H9 (cell line): ENCODE results near the gene PRB3. TPM values are rescaled to one million over a fixed set of nuclear protein-coding genes. Genes with fewer than 3 reads are reported as not detected.

Experiments
- DNase-seq: peaks from one replicate; pipeline ENCODE4 v3.0.0-alpha.2; 2017
- H2AFZ ChIP-seq: one replicate; pipeline ENCODE4 v1.6.1; 2013; ENCODE audit warnings: mild to moderate bottlenecking, low read length, control low read depth, moderate library complexity
- H2AK5ac ChIP-seq: 2 replicates; pipeline ENCODE4 v1.6.1; 2013; ENCODE audit warnings: low read length, control low read depth, mixed read lengths; ENCODE audit not compliant: insufficient read length
- H2BK120ac ChIP-seq: one replicate; pipeline ENCODE4 v1.6.1; 2013; ENCODE audit warnings: low read depth, mild to moderate bottlenecking, low read length, control low read depth, inconsistent platforms; ENCODE audit not compliant: poor library complexity, severe bottlenecking
- H2BK12ac ChIP-seq: 2 replicates; pipeline ENCODE4 v1.6.1; 2013; ENCODE audit warnings: low read length, control low read depth, mixed read lengths, low read depth; ENCODE audit not compliant: insufficient read length
- H2BK15ac ChIP-seq: 2 replicates; pipeline ENCODE4 v1.6.1; 2013; ENCODE audit warnings: low read depth, low read length, control low read depth
- H2BK20ac ChIP-seq: one replicate; pipeline ENCODE4 v1.6.1; 2013; ENCODE audit warnings: low read depth, mild to moderate bottlenecking, low read length, control low read depth, inconsistent platforms; ENCODE audit not compliant: poor library complexity, severe bottlenecking
- H2BK5ac ChIP-seq: 2 replicates; pipeline ENCODE4 v1.6.1; 2013; ENCODE audit warnings: low read length, control low read depth, mixed read lengths; ENCODE audit not compliant: insufficient read length
- H3K14ac ChIP-seq: 2 replicates; pipeline ENCODE4 v1.6.1; 2013; ENCODE audit warnings: low read length, control low read depth; ENCODE audit not compliant: insufficient read depth
- H3K18ac ChIP-seq: 2 replicates; pipeline ENCODE4 v1.6.1; 2013; ENCODE audit warnings: low read depth, mild to moderate bottlenecking, mixed read lengths, low read length, control low read depth; ENCODE audit not compliant: insufficient read length
- H3K23ac ChIP-seq: 2 replicates; pipeline ENCODE4 v1.6.1; 2013; ENCODE audit warnings: low read length, control low read depth, mixed read lengths, low read depth; ENCODE audit not compliant: insufficient read length
- H3K23me2 ChIP-seq: 2 replicates; pipeline ENCODE4 v1.6.1; 2013; ENCODE audit warnings: low read depth, mild to moderate bottlenecking, mixed read lengths, low read length, control low read depth; ENCODE audit not compliant: insufficient read length, poor library complexity, severe bottlenecking
- H3K27ac ChIP-seq: 2 replicates; pipeline ENCODE4 v1.5.1; 2013; ENCODE audit warnings: low read length, control low read depth, mixed read lengths, low read depth; ENCODE audit not compliant: insufficient read length
- H3K27me3 ChIP-seq: 2 replicates; pipeline ENCODE4 v1.6.1; 2013; ENCODE audit warnings: low read length, control low read depth, inconsistent platforms; ENCODE audit not compliant: insufficient read depth
- H3K4ac ChIP-seq: 2 replicates; pipeline ENCODE4 v1.6.1; 2013; ENCODE audit warnings: low read depth, mild to moderate bottlenecking, control low read depth, inconsistent platforms, low read length, moderate library complexity
- H3K4me1 ChIP-seq: 2 replicates; pipeline ENCODE4 v1.6.1; 2013; ENCODE audit warnings: low read length, control low read depth, inconsistent platforms; ENCODE audit not compliant: insufficient read depth
- H3K4me2 ChIP-seq: 2 replicates; pipeline ENCODE4 v1.6.1; 2013; ENCODE audit warnings: low read length, control low read depth, mixed read lengths; ENCODE audit not compliant: insufficient read length, insufficient read depth
- H3K56ac ChIP-seq: 2 replicates; pipeline ENCODE4 v1.6.1; 2013; ENCODE audit warnings: low read depth, mild to moderate bottlenecking, mixed read lengths, low read length, control low read depth; ENCODE audit not compliant: insufficient read length
- H3K79me1 ChIP-seq: 2 replicates; pipeline ENCODE4 v1.6.1; 2013; ENCODE audit warnings: low read depth, mild to moderate bottlenecking, moderate library complexity, low read length, control low read depth, inconsistent platforms; ENCODE audit not compliant: insufficient read depth, poor library complexity, severe bottlenecking
- H3K79me2 ChIP-seq: 2 replicates; pipeline ENCODE4 v1.6.1; 2013; ENCODE audit warnings: low read length, control low read depth, inconsistent platforms; ENCODE audit not compliant: insufficient read depth
- H3K9ac ChIP-seq: 2 replicates; pipeline ENCODE4 v1.6.1; 2013; ENCODE audit warnings: low read length, control low read depth, mixed read lengths; ENCODE audit not compliant: insufficient read length; ENCODE audit errors: extremely low read depth
- H3K9me3 ChIP-seq: one replicate; pipeline ENCODE4 v1.6.1; 2013; ENCODE audit warnings: low read depth, low read length, inconsistent platforms; ENCODE audit not compliant: control insufficient read depth
- H3T11ph ChIP-seq: one replicate; pipeline ENCODE4 v1.6.1; 2013; ENCODE audit warnings: mild to moderate bottlenecking, low read length, control low read depth, inconsistent platforms
- H4K20me1 ChIP-seq: one replicate; pipeline ENCODE4 v1.6.1; 2013; ENCODE audit not compliant: control insufficient read depth, insufficient read length, insufficient read depth
- H4K5ac ChIP-seq: 2 replicates; pipeline ENCODE4 v1.6.1; 2013; ENCODE audit warnings: low read depth, mild to moderate bottlenecking, mixed read lengths, low read length, control low read depth; ENCODE audit not compliant: insufficient read length
- H4K8ac ChIP-seq: replicated peaks from 2 replicates; pipeline ENCODE4 v1.6.1; 2013; ENCODE audit warnings: low read length, control low read depth, mixed read lengths, low read depth; ENCODE audit not compliant: insufficient read length
- H4K91ac ChIP-seq: 2 replicates; pipeline ENCODE4 v1.6.1; 2013; ENCODE audit warnings: low read depth, mild to moderate bottlenecking, moderate library complexity, mixed read lengths, low read length, control low read depth; ENCODE audit not compliant: insufficient read length
- H3K27ac Mint-ChIP-seq, 3 experiments: 2 replicates in 2 of 3; 3 replicates in 1 of 3; pipeline ENCODE4 v1.8.0; 2020 to 2021; ENCODE audit warnings: mixed read lengths in 3 of 3, mild to moderate bottlenecking in 1 of 3, moderate library complexity in 1 of 3
- H3K27me3 Mint-ChIP-seq: 2 replicates; pipeline ENCODE4 v1.8.0; 2021; ENCODE audit warnings: low read depth, mild to moderate bottlenecking, moderate library complexity, mixed read lengths
- H3K36me3 Mint-ChIP-seq, 3 experiments: 2 replicates in 2 of 3; 3 replicates in 1 of 3; pipeline ENCODE4 v1.8.0; 2020 to 2021; ENCODE audit warnings: low read depth in 3 of 3, mixed read lengths in 3 of 3; ENCODE audit not compliant: insufficient read depth in 1 of 3
- H3K4me1 Mint-ChIP-seq, 2 experiments: 2 replicates each; pipeline ENCODE4 v1.8.0; 2020; ENCODE audit warnings: mixed read lengths in 2 of 2
- H3K4me3 Mint-ChIP-seq, 2 experiments: 2 replicates in 1 of 2; 3 replicates in 1 of 2; pipeline ENCODE4 v1.8.0; 2020 to 2021; ENCODE audit warnings: mild to moderate bottlenecking in 2 of 2, mixed read lengths in 2 of 2, moderate library complexity in 1 of 2
- H3K9me3 Mint-ChIP-seq, 2 experiments: 2 replicates in 1 of 2; 3 replicates in 1 of 2; pipeline ENCODE4 v1.8.0; 2020; ENCODE audit warnings: mild to moderate bottlenecking in 2 of 2, mixed read lengths in 2 of 2, moderate library complexity in 1 of 2
- WGBS: extraction: QIAGEN DNeasy Blood & Tissue Kit; methylation state at CpG from one replicate; pipeline ENCODE4 v1.1.7; 2013; ENCODE audit warnings: missing lambda C conversion rate, low lambda C conversion rate, mixed read lengths; ENCODE audit not compliant: insufficient read length; ENCODE audit errors: extremely low coverage; 5-methylcytosine and 5-hydroxymethylcytosine counted together
- total RNA-seq: library from RNA; stranded (reverse); gene quantifications from 2 replicates; pipeline ENCODE4 v1.2.1, GENCODE V29; 2021
- TF ChIP-seq, protein P1 (sequence below): fragments of 200-600 bp; sonication (generic); conservative IDR thresholded peaks from 3 replicates; pipeline ENCODE4 v1.8.0; 2021; ENCODE audit warnings: antibody characterized with exemption, mild to moderate bottlenecking

PRB3 gene
- total RNA-seq, 1 experiment from 2014 or later = 1.6 TPM

DNA sequence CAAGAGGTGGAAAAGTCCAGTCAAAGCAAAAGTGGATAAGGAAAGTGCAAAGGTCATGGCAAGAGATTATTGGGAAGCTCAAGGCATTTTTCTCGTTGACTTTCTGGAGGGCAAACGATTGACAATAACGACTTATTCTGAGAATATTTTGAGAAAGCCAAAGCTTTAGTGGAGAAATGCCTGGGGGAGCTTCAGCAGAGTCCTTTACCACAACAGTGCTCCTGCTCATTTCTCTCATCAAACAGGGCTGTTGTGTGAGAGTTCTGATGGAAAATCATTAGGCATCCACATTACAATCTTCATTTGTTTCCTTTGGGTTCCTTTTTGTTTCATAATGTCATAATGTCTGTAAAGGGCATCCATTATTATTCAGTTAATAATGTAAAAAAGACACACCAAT, 26.9 kb downstream of the PRB3 start:
- no peak overlapping the region for H2BK120ac ChIP-seq
- no peak overlapping the region for H3K23ac ChIP-seq
- H3K9ac ChIP-seq = no peak overlapping the region
- H2BK5ac ChIP-seq = no peak overlapping the region
- H2BK12ac ChIP-seq = no peak overlapping the region
- H3K4me1 ChIP-seq = no peaks in the 10 kb centered on the region
- no peak overlapping the region for H3K27ac Mint-ChIP-seq
- no peak overlapping the region for H2BK15ac ChIP-seq
- H3K9me3 ChIP-seq = no peaks in the 10 kb centered on the region
- H3K14ac ChIP-seq = no peak overlapping the region
- TF ChIP-seq, protein P1, sequence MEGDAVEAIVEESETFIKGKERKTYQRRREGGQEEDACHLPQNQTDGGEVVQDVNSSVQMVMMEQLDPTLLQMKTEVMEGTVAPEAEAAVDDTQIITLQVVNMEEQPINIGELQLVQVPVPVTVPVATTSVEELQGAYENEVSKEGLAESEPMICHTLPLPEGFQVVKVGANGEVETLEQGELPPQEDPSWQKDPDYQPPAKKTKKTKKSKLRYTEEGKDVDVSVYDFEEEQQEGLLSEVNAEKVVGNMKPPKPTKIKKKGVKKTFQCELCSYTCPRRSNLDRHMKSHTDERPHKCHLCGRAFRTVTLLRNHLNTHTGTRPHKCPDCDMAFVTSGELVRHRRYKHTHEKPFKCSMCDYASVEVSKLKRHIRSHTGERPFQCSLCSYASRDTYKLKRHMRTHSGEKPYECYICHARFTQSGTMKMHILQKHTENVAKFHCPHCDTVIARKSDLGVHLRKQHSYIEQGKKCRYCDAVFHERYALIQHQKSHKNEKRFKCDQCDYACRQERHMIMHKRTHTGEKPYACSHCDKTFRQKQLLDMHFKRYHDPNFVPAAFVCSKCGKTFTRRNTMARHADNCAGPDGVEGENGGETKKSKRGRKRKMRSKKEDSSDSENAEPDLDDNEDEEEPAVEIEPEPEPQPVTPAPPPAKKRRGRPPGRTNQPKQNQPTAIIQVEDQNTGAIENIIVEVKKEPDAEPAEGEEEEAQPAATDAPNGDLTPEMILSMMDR = no peak
- H2AK5ac ChIP-seq = no peak overlapping the region
- H3K27me3 Mint-ChIP-seq = no peaks in the 10 kb centered on the region; the same call in 1 of the 2 replicates
- no peak overlapping the region for H3T11ph ChIP-seq
- H3K9me3 Mint-ChIP-seq = no peaks in the 10 kb centered on the region
- no peak overlapping the region for H3K18ac ChIP-seq
- H4K20me1 ChIP-seq = no peaks in the 10 kb centered on the region
- H3K36me3 Mint-ChIP-seq = no peaks in the 10 kb centered on the region
- no peak overlapping the region for H2BK20ac ChIP-seq
- no peak for DNase-seq
- no peak overlapping the region for H3K56ac ChIP-seq
- no peaks in the 10 kb centered on the region for H3K27me3 ChIP-seq
- no peaks in the 10 kb centered on the region for H3K79me1 ChIP-seq
- no peak overlapping the region for H4K5ac ChIP-seq
- H3K27ac ChIP-seq = no peak overlapping the region
- WGBS = no CpG with 5 or more reads among the region's 3 CpGs
- H3K4me2 ChIP-seq = no peak overlapping the region
- H3K4me1 Mint-ChIP-seq = no peaks in the 10 kb centered on the region
- no peak overlapping the region for H3K4me3 Mint-ChIP-seq
- no peaks in the 10 kb centered on the region for H3K79me2 ChIP-seq
- no peaks in the 10 kb centered on the region for H3K23me2 ChIP-seq
- no peak overlapping the region for H4K8ac ChIP-seq
- no peak overlapping the region for H2AFZ ChIP-seq
- no peak overlapping the region for H3K4ac ChIP-seq
- no peak overlapping the region for H4K91ac ChIP-seq
